ENCODE measurements around the gene FBN1. TPM values are rescaled to one million over a fixed set of nuclear protein-coding genes. Genes with fewer than 3 reads are reported as not detected.

Gene FBN1
- total RNA-seq, 1 experiment from 2014 or later, result 5.2 TPM

DNA sequence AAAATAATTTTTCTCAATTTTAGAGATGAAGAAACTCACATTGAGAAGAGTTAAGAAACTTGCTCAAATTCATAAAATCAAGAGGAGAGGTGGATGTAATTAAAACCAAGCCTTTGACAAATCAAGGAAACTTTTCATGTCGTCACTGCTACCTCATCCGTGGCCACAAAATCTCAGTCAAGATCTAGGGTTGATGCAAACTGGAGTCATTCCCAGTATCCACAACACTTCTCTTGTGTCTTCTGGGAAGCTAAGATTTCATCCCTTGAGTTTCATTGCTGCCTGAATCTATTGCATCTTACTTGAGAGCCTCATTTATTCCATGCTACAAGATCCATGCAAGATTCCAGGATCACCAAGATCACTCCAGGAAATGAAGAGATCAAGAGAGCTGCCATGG lies 5.4 kb upstream of the FBN1 start:
- H3K9me3 Mint-ChIP-seq, result no peaks in the 10 kb centered on the region
- CTCF ChIA-PET, result no interaction called here
- no peak for ATAC-seq
- DNase-seq (ENCODE audit: low spot score), result no peak
- H3K27me3 Mint-ChIP-seq (ENCODE audit: low read depth), result peaks cover 23% of the 10 kb centered on the region
- TF ChIP-seq SP1 (CRISPR knock-in tag; conservative IDR thresholded peaks at IDR 0.05) (no peak), MXD4 (CRISPR knock-in tag; IDR thresholded peaks at IDR 0.05; ENCODE audit: borderline replicate concordance) (no peak), SMAD3 (CRISPR knock-in tag; IDR thresholded peaks at IDR 0.05; ENCODE audit: borderline replicate concordance) (no peak), ATF1 (CRISPR knock-in tag; IDR thresholded peaks at IDR 0.05) (no peak), RORB (CRISPR knock-in tag; IDR thresholded peaks at IDR 0.05) (no peak), AFF4 (CRISPR knock-in tag; IDR thresholded peaks at IDR 0.05; ENCODE audit: borderline replicate concordance) (no peak), MYBL2 (CRISPR knock-in tag; IDR thresholded peaks at IDR 0.05) (no peak), TEAD4 (CRISPR knock-in tag; IDR thresholded peaks at IDR 0.05) (no peak), IRF2 (CRISPR knock-in tag; IDR thresholded peaks at IDR 0.05; ENCODE audit: borderline replicate concordance, low read depth) (no peak), FOXK1 (CRISPR knock-in tag; IDR thresholded peaks at IDR 0.05) (no peak), GABPB1 (CRISPR knock-in tag; IDR thresholded peaks at IDR 0.05) (no peak), E2F1 (CRISPR knock-in tag; IDR thresholded peaks at IDR 0.05) (no peak), ZNF425 (CRISPR knock-in tag; conservative IDR thresholded peaks at IDR 0.05) (no peak), FOXP1 (CRISPR knock-in tag; IDR thresholded peaks at IDR 0.05; ENCODE audit: borderline replicate concordance) (no peak), ZBTB21 (CRISPR knock-in tag; IDR thresholded peaks at IDR 0.05; ENCODE audit: borderline replicate concordance) (no peak), STAT6 (CRISPR knock-in tag; conservative IDR thresholded peaks at IDR 0.05; ENCODE audit: low read depth) (no peak)
- TF ChIP-seq, protein P1, sequence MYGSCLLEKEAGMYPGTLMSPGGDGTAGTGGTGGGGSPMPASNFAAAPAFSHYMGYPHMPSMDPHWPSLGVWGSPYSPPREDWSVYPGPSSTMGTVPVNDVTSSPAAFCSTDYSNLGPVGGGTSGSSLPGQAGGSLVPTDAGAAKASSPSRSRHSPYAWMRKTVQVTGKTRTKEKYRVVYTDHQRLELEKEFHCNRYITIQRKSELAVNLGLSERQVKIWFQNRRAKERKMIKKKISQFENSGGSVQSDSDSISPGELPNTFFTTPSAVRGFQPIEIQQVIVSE (CRISPR knock-in tag; IDR thresholded peaks at IDR 0.05; ENCODE audit: borderline replicate concordance), result no peak
- no peaks in the 10 kb centered on the region for H3K36me3 Mint-ChIP-seq
- POLR2A ChIA-PET, result no interaction called here
- H3K27ac Mint-ChIP-seq, result no peak overlapping the region
- peaks cover 17% of the 10 kb centered on the region for H3K4me1 Mint-ChIP-seq
- H3K4me3 Mint-ChIP-seq, result no peak overlapping the region

Measured in WTC11 (cell line).